ENCODE measurements around the gene GYG2. TPM values are rescaled to one million over a fixed set of nuclear protein-coding genes. Genes with fewer than 3 reads are reported as not detected.
A peak's percentile ranks its signal among the peaks of the same experiment; 100 is the strongest.

The GYG2 gene
- total RNA-seq, 1 experiment from 2014 or later: 47.6 TPM

- CTCF ChIA-PET: interaction anchor here (0.6 to 0.7 kb wide), 10 partner anchors 22 to 637 kb away, joined by 3 to 7 read pairs (median 4); no protein-coding TSS in a partner anchor
- TF ChIP-seq CREB1 (CRISPR knock-in tag; IDR thresholded peaks at IDR 0.05) (no peak), CTCF (IDR thresholded peaks at IDR 0.05) (0 out of 2 replicates have a peak, but pooled peaks have one; percentile 26)
- Mint-ChIP-seq H3K4me3 (no peak overlapping the region), H3K36me3 (peaks cover 34% of the 10 kb centered on the region), H3K27me3 (ENCODE audit: low read depth) (no peaks in the 10 kb centered on the region), H3K9me3 (peaks cover 11% of the 10 kb centered on the region), H3K27ac (no peak overlapping the region), H3K4me1 (peaks cover 9% of the 10 kb centered on the region; the same call in 1 of the 2 replicates)
- peak; percentile 70 for ATAC-seq
- POLR2A ChIA-PET: interaction anchor here (0.6 to 1.0 kb wide), 3 partner anchors 10 to 471 kb away, joined by 3 to 7 read pairs (median 4); partner anchors contain the start of gene MXRA5
- DNase-seq (ENCODE audit: low spot score): no peak
Observed at GRCh38 chrX:2875798-2876399, 47.2 kb downstream of the GYG2 start.

- CTCF ChIA-PET: no interaction called here
Observed at GRCh38 chrX:2878563-2878962, 49.8 kb downstream of the GYG2 start.

GRCh38 chrX:2879670-2880069 lies 50.9 kb downstream of the GYG2 start:
- ChIA-PET CTCF (interaction anchor here (0.7 kb wide), 1 partner anchor 33 kb away, joined by 4 read pairs; no protein-coding TSS in a partner anchor), POLR2A (no interaction called here)
- Mint-ChIP-seq H3K36me3 (peaks cover 37% of the 10 kb centered on the region), H3K9me3 (peaks cover 2% of the 10 kb centered on the region), H3K27me3 (ENCODE audit: low read depth) (no peaks in the 10 kb centered on the region), H3K27ac (no peak overlapping the region), H3K4me1 (no peaks in the 10 kb centered on the region), H3K4me3 (no peak overlapping the region)
- ATAC-seq (no peak), DNase-seq (ENCODE audit: low spot score) (no peak)
- TF ChIP-seq NR3C1 (CRISPR knock-in tag; conservative IDR thresholded peaks at IDR 0.05; ENCODE audit: low read depth): no peak
- no peak for TF ChIP-seq FOXJ3 (CRISPR knock-in tag; IDR thresholded peaks at IDR 0.05; ENCODE audit: borderline replicate concordance)
- no peak for TF ChIP-seq PRRX2 (CRISPR knock-in tag; IDR thresholded peaks at IDR 0.05)

More at GRCh38 chrX:2878563-2878962, 49.8 kb downstream of the GYG2 start:
- Mint-ChIP-seq H3K36me3 (peaks cover 42% of the 10 kb centered on the region), H3K4me3 (no peak overlapping the region), H3K27ac (no peak overlapping the region), H3K27me3 (ENCODE audit: low read depth) (no peaks in the 10 kb centered on the region), H3K9me3 (peaks cover 8% of the 10 kb centered on the region), H3K4me1 (no peaks in the 10 kb centered on the region)
- ATAC-seq: no peak
- no peak for DNase-seq (ENCODE audit: low spot score)
- no peak for TF ChIP-seq CREM (CRISPR knock-in tag; IDR thresholded peaks at IDR 0.05)
- TF ChIP-seq ERG (CRISPR knock-in tag; IDR thresholded peaks at IDR 0.05): no peak
- TF ChIP-seq E2F5 (CRISPR knock-in tag; IDR thresholded peaks at IDR 0.05): no peak
- TF ChIP-seq TP53 (CRISPR knock-in tag; IDR thresholded peaks at IDR 0.05): no peak
- POLR2A ChIA-PET: no interaction called here

GRCh38 chrX:2883770-2884169 lies 55.0 kb downstream of the GYG2 start:
- Mint-ChIP-seq H3K4me3 (no peak overlapping the region), H3K9me3 (no peaks in the 10 kb centered on the region), H3K36me3 (peaks cover 24% of the 10 kb centered on the region), H3K4me1 (peaks cover 5% of the 10 kb centered on the region), H3K27me3 (ENCODE audit: low read depth) (no peaks in the 10 kb centered on the region), H3K27ac (no peak overlapping the region)
- CTCF ChIA-PET: no interaction called here
- no peak for TF ChIP-seq OVOL2 (CRISPR knock-in tag; IDR thresholded peaks at IDR 0.05; ENCODE audit: borderline replicate concordance)
- TF ChIP-seq RORB (CRISPR knock-in tag; IDR thresholded peaks at IDR 0.05): no peak
- TF ChIP-seq ATF6 (CRISPR knock-in tag; IDR thresholded peaks at IDR 0.05): no peak
- TF ChIP-seq USF1 (CRISPR knock-in tag; IDR thresholded peaks at IDR 0.05): no peak
- TF ChIP-seq MYBL2 (CRISPR knock-in tag; IDR thresholded peaks at IDR 0.05): no peak
- POLR2A ChIA-PET: no interaction called here
- ATAC-seq: no peak
- no peak for DNase-seq (ENCODE audit: low spot score)
